ENCODE data around the gene QRICH1. TPM values are rescaled to one million over a fixed set of nuclear protein-coding genes. Genes with fewer than 3 reads are reported as not detected.

The QRICH1 gene
- total RNA-seq, 1 donor from 2014 or later = 129 TPM

DNA sequence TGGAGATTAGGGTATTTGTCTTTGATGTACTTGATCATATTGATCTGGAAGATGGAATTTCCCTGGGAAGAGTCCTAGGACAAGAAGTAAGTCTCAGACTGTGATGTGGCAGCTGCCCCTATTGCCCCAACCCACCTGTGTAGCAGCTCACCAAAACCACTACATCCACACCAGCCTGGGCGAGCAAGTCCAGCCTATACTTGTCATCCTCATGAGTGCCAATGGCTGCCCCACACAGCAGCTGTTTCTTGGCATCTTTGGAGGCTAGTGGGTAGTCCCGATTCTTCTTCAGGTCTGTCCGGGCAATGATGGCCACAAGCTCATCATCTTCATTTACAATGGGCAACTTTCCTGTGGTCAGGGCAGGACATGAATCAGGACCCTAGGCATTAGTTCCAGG is 67.3 kb downstream of the QRICH1 start:
- TF ChIP-seq, protein P1, sequence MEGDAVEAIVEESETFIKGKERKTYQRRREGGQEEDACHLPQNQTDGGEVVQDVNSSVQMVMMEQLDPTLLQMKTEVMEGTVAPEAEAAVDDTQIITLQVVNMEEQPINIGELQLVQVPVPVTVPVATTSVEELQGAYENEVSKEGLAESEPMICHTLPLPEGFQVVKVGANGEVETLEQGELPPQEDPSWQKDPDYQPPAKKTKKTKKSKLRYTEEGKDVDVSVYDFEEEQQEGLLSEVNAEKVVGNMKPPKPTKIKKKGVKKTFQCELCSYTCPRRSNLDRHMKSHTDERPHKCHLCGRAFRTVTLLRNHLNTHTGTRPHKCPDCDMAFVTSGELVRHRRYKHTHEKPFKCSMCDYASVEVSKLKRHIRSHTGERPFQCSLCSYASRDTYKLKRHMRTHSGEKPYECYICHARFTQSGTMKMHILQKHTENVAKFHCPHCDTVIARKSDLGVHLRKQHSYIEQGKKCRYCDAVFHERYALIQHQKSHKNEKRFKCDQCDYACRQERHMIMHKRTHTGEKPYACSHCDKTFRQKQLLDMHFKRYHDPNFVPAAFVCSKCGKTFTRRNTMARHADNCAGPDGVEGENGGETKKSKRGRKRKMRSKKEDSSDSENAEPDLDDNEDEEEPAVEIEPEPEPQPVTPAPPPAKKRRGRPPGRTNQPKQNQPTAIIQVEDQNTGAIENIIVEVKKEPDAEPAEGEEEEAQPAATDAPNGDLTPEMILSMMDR (IDR thresholded peaks at IDR 0.05) = no peak
- intact Hi-C loops (cut with DNase I) = no loop called here
- no peak overlapping the region for H3K27ac ChIP-seq
- H3K27me3 ChIP-seq = no peaks in the 10 kb centered on the region
- no peak overlapping the region for H3K4me3 ChIP-seq
- no peak for DNase-seq (ENCODE audit: low spot score in 2 of 2)
- H3K36me3 ChIP-seq = peaks cover 30 to 55% of the 10 kb centered on the region in 2 donors
- peaks cover 6 to 15% of the 10 kb centered on the region in 2 donors for H3K4me1 ChIP-seq
- H3K9me3 ChIP-seq = no peaks in the 10 kb centered on the region

DNA sequence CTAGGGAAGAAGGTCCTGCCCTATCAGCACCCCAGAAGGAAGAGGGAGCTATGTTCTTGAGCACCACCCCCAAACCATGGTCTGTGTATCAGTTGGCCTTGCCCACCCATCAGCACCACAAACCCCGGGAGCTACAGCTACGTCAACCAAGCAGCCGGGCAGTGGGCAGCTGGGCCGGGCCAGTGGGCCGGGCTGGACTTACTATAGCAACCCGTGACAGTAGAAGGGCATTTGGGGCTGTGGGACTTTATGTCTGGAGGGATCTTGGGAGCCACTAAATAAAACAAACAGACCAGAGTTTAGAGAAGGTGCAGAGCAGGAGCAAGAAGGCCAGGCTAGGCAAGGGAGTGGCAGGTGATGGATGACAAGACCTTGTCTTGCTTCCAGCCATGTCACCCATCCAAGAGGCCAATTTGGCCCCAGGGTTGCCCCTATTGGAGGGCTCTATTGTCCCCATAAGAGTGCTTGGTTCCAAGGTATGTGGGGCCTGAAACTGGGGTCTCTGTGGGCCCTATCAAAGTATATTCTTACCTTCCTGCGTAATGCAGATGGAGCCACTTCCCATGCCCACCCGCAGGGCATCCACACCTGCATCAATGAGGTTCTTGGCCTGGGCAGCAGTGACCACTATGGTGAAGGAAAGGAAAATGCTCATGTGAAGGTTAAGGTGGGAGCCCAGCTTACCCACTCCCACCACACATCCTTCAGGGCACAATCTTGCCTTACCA is 67.9 kb downstream of the QRICH1 start:
- Histone ChIP-seq H3K4me1 (peaks cover 6 to 15% of the 10 kb centered on the region in 2 donors), H3K36me3 (peaks cover 24 to 49% of the 10 kb centered on the region in 2 donors), H3K27me3 (no peaks in the 10 kb centered on the region), H3K27ac (no peak overlapping the region), H3K4me3 (no peak overlapping the region), H3K9me3 (no peaks in the 10 kb centered on the region)
- intact Hi-C loops (cut with DNase I) = no loop called here
- DNase-seq (ENCODE audit: low spot score in 2 of 2) = no peak
- TF ChIP-seq, protein P1 (IDR thresholded peaks at IDR 0.05) = no peak

DNA sequence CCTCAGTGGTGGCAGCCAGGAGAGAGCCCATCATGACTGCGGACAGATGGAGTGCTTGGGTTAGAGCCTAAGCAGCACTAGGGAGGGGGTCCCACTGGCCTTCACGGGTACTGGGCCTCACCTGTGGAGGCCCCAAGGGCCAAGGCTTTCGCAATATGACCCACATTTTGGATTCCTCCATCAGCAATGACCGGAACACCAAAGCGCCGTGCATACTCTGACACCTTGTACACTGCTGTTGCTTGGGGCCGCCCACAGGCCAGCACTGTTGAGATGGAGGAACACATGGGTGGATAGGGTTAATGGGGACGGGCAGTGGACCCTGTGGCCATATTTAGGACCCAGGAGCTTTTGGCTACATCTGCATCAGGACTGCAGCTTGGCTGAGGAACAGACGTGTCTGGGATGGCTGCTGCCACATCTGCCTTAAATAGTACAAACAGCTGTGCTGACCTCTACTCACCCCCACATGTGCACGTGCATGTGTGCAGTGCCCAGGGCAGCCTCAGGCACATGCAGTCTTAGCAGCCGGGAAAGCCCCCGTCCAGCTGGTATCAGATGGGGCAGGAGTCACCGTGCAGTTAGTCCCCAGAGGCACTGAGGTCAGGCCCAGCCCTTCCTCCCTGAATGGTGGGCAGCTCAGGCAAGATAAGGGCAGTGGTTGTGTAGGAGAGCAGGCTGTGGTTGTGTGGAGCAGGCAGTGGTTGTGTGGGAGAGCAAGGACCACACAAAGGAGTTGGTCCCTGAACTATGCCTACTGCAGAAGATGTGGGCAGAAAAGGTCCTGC is 68.7 kb downstream of the QRICH1 start:
- intact Hi-C loops (cut with DNase I) = no loop called here
- Histone ChIP-seq H3K4me1 (peaks cover 10 to 20% of the 10 kb centered on the region in 2 donors), H3K9me3 (no peaks in the 10 kb centered on the region), H3K27me3 (no peaks in the 10 kb centered on the region), H3K4me3 (no peak overlapping the region), H3K36me3 (peaks cover 21 to 41% of the 10 kb centered on the region in 2 donors), H3K27ac (no peak overlapping the region)
- DNase-seq (ENCODE audit: low spot score in 2 of 2) = no peak
- TF ChIP-seq, protein P1 (IDR thresholded peaks at IDR 0.05) = no peak

DNA sequence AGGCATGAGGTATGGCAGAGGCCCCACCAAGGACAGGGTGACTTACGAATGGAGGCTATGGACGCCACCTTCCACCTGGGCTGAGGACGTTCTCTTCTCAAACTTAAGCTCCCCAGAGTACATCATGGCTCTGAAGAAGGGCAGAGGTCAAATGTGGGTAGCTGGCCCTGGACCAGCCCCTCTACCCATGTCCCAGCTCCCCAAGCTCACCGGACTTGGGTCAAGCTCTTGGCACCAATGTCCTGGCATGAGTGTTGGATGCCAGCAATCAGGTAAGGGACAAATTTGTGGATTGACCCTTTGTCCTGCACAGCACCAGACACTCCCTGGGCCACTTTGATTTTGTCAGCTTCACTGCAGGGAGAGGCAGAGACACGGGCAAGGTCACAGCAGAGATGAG is 69.4 kb downstream of the QRICH1 start:
- Histone ChIP-seq H3K4me1 (peaks cover 10 to 26% of the 10 kb centered on the region in 2 donors), H3K27ac (no peak overlapping the region), H3K4me3 (no peak overlapping the region), H3K9me3 (no peaks in the 10 kb centered on the region), H3K36me3 (peaks cover 18 to 38% of the 10 kb centered on the region in 2 donors), H3K27me3 (no peaks in the 10 kb centered on the region)
- DNase-seq (ENCODE audit: low spot score in 2 of 2) = no peak
- intact Hi-C loops (cut with DNase I) = loop anchor here (5.0 kb wide), 1 partner anchor 253 kb away; the partner anchor contains the start of gene C3orf62
- TF ChIP-seq, protein P1 (IDR thresholded peaks at IDR 0.05) = no peak

DNA sequence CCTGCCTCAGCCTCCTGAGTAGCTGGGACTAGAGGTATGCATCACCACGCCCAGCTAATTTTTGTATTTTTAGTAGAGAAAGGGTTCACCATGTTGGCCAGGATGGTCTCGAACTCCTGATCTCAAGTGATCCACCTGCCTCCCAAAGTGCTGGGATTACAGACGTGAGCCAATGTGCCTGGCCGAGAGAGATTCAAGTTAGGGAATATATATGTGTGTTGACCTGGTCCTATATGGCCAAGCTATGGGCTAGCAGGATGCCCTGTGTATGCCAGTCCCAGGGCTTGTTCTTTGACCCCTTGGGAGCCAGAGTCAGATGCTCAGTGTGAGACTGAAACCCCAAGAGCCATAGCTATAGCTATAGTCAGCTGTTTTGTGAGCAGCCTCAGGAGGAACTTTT is 70.1 kb downstream of the QRICH1 start:
- H3K27ac ChIP-seq = no peak overlapping the region
- H3K27me3 ChIP-seq = no peaks in the 10 kb centered on the region
- H3K36me3 ChIP-seq = peaks cover 18 to 38% of the 10 kb centered on the region in 2 donors
- H3K4me1 ChIP-seq = peaks cover 13 to 29% of the 10 kb centered on the region in 2 donors
- TF ChIP-seq, protein P1 (IDR thresholded peaks at IDR 0.05) = no peak
- DNase-seq (ENCODE audit: low spot score in 2 of 2) = no peak
- no peak overlapping the region for H3K4me3 ChIP-seq
- H3K9me3 ChIP-seq = no peaks in the 10 kb centered on the region
- intact Hi-C loops (cut with DNase I) = loop anchor here (5.0 kb wide), 1 partner anchor 254 kb away; the partner anchor contains the start of gene C3orf62

Data from ascending aorta (tissue), 2 donors.